ENCODE results near the gene C7orf57.

C7orf57 gene

GRCh38 chr7:48045195-48045765 lies 9.9 kb downstream of the C7orf57 start:
- Histone ChIP-seq H3K27me3 (ENCODE audit: insufficient read depth, low read length) (no peaks in the 10 kb centered on the region), H3K4me3 (ENCODE audit: low read depth, low read length, poor library complexity, severe bottlenecking) (no peak overlapping the region), H3K9me3 (ENCODE audit: low read length) (no peaks in the 10 kb centered on the region), H4K20me1 (ENCODE audit: insufficient read depth, low read length) (no peaks in the 10 kb centered on the region), H3K36me3 (ENCODE audit: insufficient read depth, low read length) (no peaks in the 10 kb centered on the region), H3F3A (ENCODE audit: insufficient read depth, low read length) (no peaks in the 10 kb centered on the region), H3K9me2 (ENCODE audit: low read depth, low read length) (no peaks in the 10 kb centered on the region), H3K4me1 (ENCODE audit: insufficient read depth, low read length, severe bottlenecking) (no peaks in the 10 kb centered on the region), H2AFZ (ENCODE audit: low read length) (no peak overlapping the region), H3K4me2 (ENCODE audit: low read length) (no peak overlapping the region), H3K79me2 (ENCODE audit: insufficient read depth, low read length) (no peaks in the 10 kb centered on the region), H3K9ac (ENCODE audit: low read length) (no peak overlapping the region), H3K27ac (ENCODE audit: low read depth, low read length, poor library complexity, severe bottlenecking) (no peak overlapping the region)
- TF ChIP-seq CTCF (IDR thresholded peaks at IDR 0.05; ENCODE audit: low read length), result no peak
- no peak for TF ChIP-seq EZH2 (IDR thresholded peaks at IDR 0.05; ENCODE audit: borderline replicate concordance, low read length)

- TF ChIP-seq CTCF (IDR thresholded peaks at IDR 0.05; ENCODE audit: low read length), result no peak
- no peak for TF ChIP-seq EZH2 (IDR thresholded peaks at IDR 0.05; ENCODE audit: borderline replicate concordance, low read length)
- no peaks in the 10 kb centered on the region for H3K9me2 ChIP-seq (ENCODE audit: low read depth, low read length)
- H4K20me1 ChIP-seq (ENCODE audit: insufficient read depth, low read length), result no peaks in the 10 kb centered on the region
- H3K4me1 ChIP-seq (ENCODE audit: insufficient read depth, low read length, severe bottlenecking), result no peaks in the 10 kb centered on the region
- no peaks in the 10 kb centered on the region for H3K36me3 ChIP-seq (ENCODE audit: insufficient read depth, low read length)
- H3K27ac ChIP-seq (ENCODE audit: low read depth, low read length, poor library complexity, severe bottlenecking), result no peak overlapping the region
- H3K9me3 ChIP-seq (ENCODE audit: low read length), result no peaks in the 10 kb centered on the region
- no peak overlapping the region for H3K4me3 ChIP-seq (ENCODE audit: low read depth, low read length, poor library complexity, severe bottlenecking)
- no peak overlapping the region for H3K9ac ChIP-seq (ENCODE audit: low read length)
- no peak overlapping the region for H3K4me2 ChIP-seq (ENCODE audit: low read length)
- H2AFZ ChIP-seq (ENCODE audit: low read length), result no peak overlapping the region
- no peaks in the 10 kb centered on the region for H3F3A ChIP-seq (ENCODE audit: insufficient read depth, low read length)
- no peaks in the 10 kb centered on the region for H3K79me2 ChIP-seq (ENCODE audit: insufficient read depth, low read length)
- no peaks in the 10 kb centered on the region for H3K27me3 ChIP-seq (ENCODE audit: insufficient read depth, low read length)
These were observed 11.1 kb downstream of the C7orf57 start for GRCh38 chr7:48046458-48046857.

GRCh38 chr7:48048113-48048512 lies 12.8 kb downstream of the C7orf57 start:
- H3K4me1 ChIP-seq (ENCODE audit: insufficient read depth, low read length, severe bottlenecking), result no peaks in the 10 kb centered on the region
- no peaks in the 10 kb centered on the region for H3F3A ChIP-seq (ENCODE audit: insufficient read depth, low read length)
- no peak overlapping the region for H3K4me2 ChIP-seq (ENCODE audit: low read length)
- H4K20me1 ChIP-seq (ENCODE audit: insufficient read depth, low read length), result no peaks in the 10 kb centered on the region
- no peaks in the 10 kb centered on the region for H3K9me2 ChIP-seq (ENCODE audit: low read depth, low read length)
- H3K27me3 ChIP-seq (ENCODE audit: insufficient read depth, low read length), result no peaks in the 10 kb centered on the region
- H3K9ac ChIP-seq (ENCODE audit: low read length), result no peak overlapping the region
- H3K36me3 ChIP-seq (ENCODE audit: insufficient read depth, low read length), result no peaks in the 10 kb centered on the region
- H3K27ac ChIP-seq (ENCODE audit: low read depth, low read length, poor library complexity, severe bottlenecking), result no peak overlapping the region
- no peaks in the 10 kb centered on the region for H3K9me3 ChIP-seq (ENCODE audit: low read length)
- no peaks in the 10 kb centered on the region for H3K79me2 ChIP-seq (ENCODE audit: insufficient read depth, low read length)
- no peak overlapping the region for H2AFZ ChIP-seq (ENCODE audit: low read length)
- no peak overlapping the region for H3K4me3 ChIP-seq (ENCODE audit: low read depth, low read length, poor library complexity, severe bottlenecking)
- no peak for TF ChIP-seq CTCF (IDR thresholded peaks at IDR 0.05; ENCODE audit: low read length)
- no peak for TF ChIP-seq EZH2 (IDR thresholded peaks at IDR 0.05; ENCODE audit: borderline replicate concordance, low read length)
